Measurements from ENCODE around the gene ZNF668. TPM values are rescaled to one million over a fixed set of nuclear protein-coding genes. Genes with fewer than 3 reads are reported as not detected.

The ZNF668 gene
- total and polyA plus RNA-seq, 2 of the 4 experiments (the other 2 are of a cell fraction) = 4.5 to 11.6 TPM

DNA sequence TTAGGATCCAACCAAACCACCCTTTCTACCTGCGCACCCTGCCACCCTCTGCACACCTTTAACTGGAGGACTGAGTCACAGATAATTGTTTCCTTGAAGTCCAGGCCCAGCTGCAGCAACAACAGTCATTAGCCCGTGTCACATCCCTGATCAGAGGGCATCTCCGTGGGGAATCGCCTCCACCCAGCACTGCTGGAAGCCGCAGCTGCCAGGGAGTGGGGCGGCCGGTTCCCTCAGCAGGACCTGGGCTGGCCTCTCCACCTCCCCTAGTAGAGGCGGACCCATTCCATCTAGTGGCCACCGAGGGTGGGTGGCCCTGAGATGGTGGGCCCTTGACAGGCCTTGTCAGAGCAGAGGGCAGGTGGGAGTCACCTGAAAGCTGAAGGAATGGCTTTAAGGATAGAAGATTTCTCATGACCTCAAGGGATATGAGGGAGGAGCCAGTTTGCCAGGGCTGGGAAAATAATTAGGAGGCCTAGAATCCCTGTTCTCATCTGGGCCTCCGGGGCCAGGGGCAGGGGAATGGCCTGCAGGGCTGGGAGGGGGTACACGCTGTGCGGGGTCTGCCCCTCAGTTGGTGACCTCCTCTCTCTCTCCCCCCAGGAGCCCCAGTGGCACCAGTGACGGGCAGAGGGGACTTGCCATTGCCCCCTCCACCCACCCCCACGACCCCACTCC lies 8.5 kb upstream of the ZNF668 start:
- Histone ChIP-seq H3K23ac (ENCODE audit: low read depth, low read length) (no peak overlapping the region), H3K4me1 (ENCODE audit: control insufficient read depth, insufficient read depth, low read length) (no peaks in the 10 kb centered on the region), H2AK5ac (ENCODE audit: low read depth, low read length) (no peak overlapping the region), H3K79me1 (ENCODE audit: low read depth in 1 of 2, low read length in 2 of 2) (peaks cover 14 to 52% of the 10 kb centered on the region in 2 experiments), H2BK20ac (ENCODE audit: low read depth, low read length) (no peak overlapping the region), H3K27ac (ENCODE audit: insufficient read depth, low read length) (no peak overlapping the region), H3K9ac (ENCODE audit: low read depth, low read length) (no peak overlapping the region), H3K4me3 (ENCODE audit: insufficient read depth, low read depth, low read length) (no peak overlapping the region), H2BK15ac (ENCODE audit: low read depth, low read length) (no peak overlapping the region), H4K8ac (ENCODE audit: low read depth in 2 of 2, low read length in 2 of 2) (no peak overlapping the region), H2BK5ac (ENCODE audit: low read depth, low read length, poor library complexity, severe bottlenecking) (no peak overlapping the region), H2BK120ac (ENCODE audit: low read depth, low read length) (no peak overlapping the region), H2AK9ac (replicated peaks; ENCODE audit: low read depth, low read length, poor library complexity) (no peak overlapping the region), H4K5ac (ENCODE audit: low read depth, low read length) (no peak overlapping the region), H3K18ac (ENCODE audit: low read depth, low read length) (no peak overlapping the region), H3K9me1 (ENCODE audit: insufficient read depth, low read length) (peaks cover 3% of the 10 kb centered on the region; the same call in 1 of the 2 replicates), H3K36me3 (ENCODE audit: control insufficient read depth, insufficient read depth, low read length) (peaks cover 79% of the 10 kb centered on the region), H4K91ac (ENCODE audit: insufficient read depth, low read depth, low read length) (no peak overlapping the region), H4K20me1 (ENCODE audit: insufficient read depth, low read length) (peaks cover 21% of the 10 kb centered on the region), H3K14ac (replicated peaks; ENCODE audit: low read depth, low read length) (no peak overlapping the region), H2AFZ (replicated peaks; ENCODE audit: low read length, poor library complexity) (no peak overlapping the region), H3K56ac (ENCODE audit: extremely low read depth, insufficient read depth, low read length) (no peak overlapping the region), H3K27me3 (ENCODE audit: control insufficient read depth, insufficient read depth, low read length) (no peaks in the 10 kb centered on the region), H3K4ac (ENCODE audit: low read depth, low read length) (no peak overlapping the region), H3K4me2 (ENCODE audit: low read depth, low read length) (no peak overlapping the region), H3K9me3 (ENCODE audit: control insufficient read depth, insufficient read depth, low read length) (no peaks in the 10 kb centered on the region)
- ChIA-PET POLR2A (ENCODE audit: unreplicated experiment) (no interaction called here), CTCF (no interaction called here)
- in situ Hi-C loops (cut with MboI; ENCODE audit: low sequenced_read_pairs) = loop anchor here (10.0 kb wide), 1 partner anchor 98 kb away; the partner anchor contains the start of gene HSD3B7
- ATAC-seq (ENCODE audit: low read depth) (no peak), DNase-seq (no peak)
- dilution Hi-C loops (cut with HindIII; ENCODE audit: low sequenced_read_pairs, unreplicated experiment) = no loop called here
- TF ChIP-seq FOS (IDR thresholded peaks at IDR 0.05; ENCODE audit: low read depth, low read length) (no peak), CEBPB (IDR thresholded peaks at IDR 0.05; ENCODE audit: low read depth, low read length) (no peak), RFX5 (IDR thresholded peaks at IDR 0.05; ENCODE audit: low read depth, low read length) (no peak), CHD1 (IDR thresholded peaks at IDR 0.05; ENCODE audit: low read depth, low read length) (no peak), NFE2L2 (IDR thresholded peaks at IDR 0.05; ENCODE audit: low read depth, low read length) (no peak)
- TF ChIP-seq, protein P1, sequence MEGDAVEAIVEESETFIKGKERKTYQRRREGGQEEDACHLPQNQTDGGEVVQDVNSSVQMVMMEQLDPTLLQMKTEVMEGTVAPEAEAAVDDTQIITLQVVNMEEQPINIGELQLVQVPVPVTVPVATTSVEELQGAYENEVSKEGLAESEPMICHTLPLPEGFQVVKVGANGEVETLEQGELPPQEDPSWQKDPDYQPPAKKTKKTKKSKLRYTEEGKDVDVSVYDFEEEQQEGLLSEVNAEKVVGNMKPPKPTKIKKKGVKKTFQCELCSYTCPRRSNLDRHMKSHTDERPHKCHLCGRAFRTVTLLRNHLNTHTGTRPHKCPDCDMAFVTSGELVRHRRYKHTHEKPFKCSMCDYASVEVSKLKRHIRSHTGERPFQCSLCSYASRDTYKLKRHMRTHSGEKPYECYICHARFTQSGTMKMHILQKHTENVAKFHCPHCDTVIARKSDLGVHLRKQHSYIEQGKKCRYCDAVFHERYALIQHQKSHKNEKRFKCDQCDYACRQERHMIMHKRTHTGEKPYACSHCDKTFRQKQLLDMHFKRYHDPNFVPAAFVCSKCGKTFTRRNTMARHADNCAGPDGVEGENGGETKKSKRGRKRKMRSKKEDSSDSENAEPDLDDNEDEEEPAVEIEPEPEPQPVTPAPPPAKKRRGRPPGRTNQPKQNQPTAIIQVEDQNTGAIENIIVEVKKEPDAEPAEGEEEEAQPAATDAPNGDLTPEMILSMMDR (conservative IDR thresholded peaks at IDR 0.05; ENCODE audit: low read depth, low read length) = no peak
- TF ChIP-seq, protein P2, sequence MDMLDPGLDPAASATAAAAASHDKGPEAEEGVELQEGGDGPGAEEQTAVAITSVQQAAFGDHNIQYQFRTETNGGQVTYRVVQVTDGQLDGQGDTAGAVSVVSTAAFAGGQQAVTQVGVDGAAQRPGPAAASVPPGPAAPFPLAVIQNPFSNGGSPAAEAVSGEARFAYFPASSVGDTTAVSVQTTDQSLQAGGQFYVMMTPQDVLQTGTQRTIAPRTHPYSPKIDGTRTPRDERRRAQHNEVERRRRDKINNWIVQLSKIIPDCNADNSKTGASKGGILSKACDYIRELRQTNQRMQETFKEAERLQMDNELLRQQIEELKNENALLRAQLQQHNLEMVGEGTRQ (IDR thresholded peaks at IDR 0.05; ENCODE audit: low read depth, low read length) = no peak
- intact Hi-C loops (cut with micrococcal nuclease) = no loop called here
- 87% methylated on average over 3 of the region's 14 CpGs; no CpG with 5 or more reads in 1 of the 2 experiments for WGBS, 2 experiments (ENCODE audit: extremely low coverage in 2 of 2, insufficient read length in 1 of 2)
- no TSS peak for BruUV-seq (replicated peaks)

Measured in IMR-90 (cell line).